AG10803 (cell line): ENCODE measurements around the gene MNDA.

Source experiments
- DNase-seq: peaks from one replicate; pipeline ENCODE4 v3.0.0; 2010; ENCODE audit warnings: low read depth
- H3K4me3 ChIP-seq: 2 replicates; pipeline ENCODE4 v1.5.1; 2011; ENCODE audit warnings: mild to moderate bottlenecking, low read length, control low read depth
- CTCF ChIP-seq: conservative IDR thresholded peaks from 2 replicates; pipeline ENCODE4 v1.5.1; 2011; ENCODE audit warnings: mild to moderate bottlenecking, low read length, control low read depth, inconsistent platforms

The MNDA gene

GRCh38 chr1:158898722-158899121, 67.6 kb downstream of the MNDA start:
- H3K4me3 ChIP-seq: no peak overlapping the region
- DNase-seq: no peak
- TF ChIP-seq CTCF: no peak
